ENCODE measurements around the gene SLC8A3.

GRCh38 chr14:70059545-70059944, 129.2 kb downstream of the SLC8A3 start:
- no peak for TF ChIP-seq CTCF (IDR thresholded peaks at IDR 0.05)
- no peak for TF ChIP-seq POLR2A (IDR thresholded peaks at IDR 0.05)

Data from uterus (tissue), 2 donors.